Measurements from ENCODE around the gene DAAM1. TPM values are rescaled to one million over a fixed set of nuclear protein-coding genes. Genes with fewer than 3 reads are reported as not detected.

The DAAM1 gene
- total RNA-seq, 1 experiment from 2014 or later, result 35.3 TPM

- CTCF ChIA-PET, result interaction anchor here (1.0 kb wide), 1 partner anchor 9 kb away, joined by 5 read pairs; no protein-coding TSS in a partner anchor
- DNase-seq, result no peak
- Mint-ChIP-seq H3K27ac (ENCODE audit: unreplicated experiment) (no peak overlapping the region), H3K4me3 (ENCODE audit: unreplicated experiment) (no peak overlapping the region), H3K4me1 (ENCODE audit: low read depth, unreplicated experiment) (peaks cover 5% of the 10 kb centered on the region), H3K27me3 (ENCODE audit: insufficient read depth, unreplicated experiment) (no peaks in the 10 kb centered on the region), H3K9me3 (ENCODE audit: unreplicated experiment) (no peaks in the 10 kb centered on the region), H3K36me3 (ENCODE audit: insufficient read depth, unreplicated experiment) (no peaks in the 10 kb centered on the region)
- no peak for TF ChIP-seq CTCF (IDR thresholded peaks at IDR 0.05; ENCODE audit: insufficient read depth in 1 of 2, low read depth in 1 of 2, low read length in 1 of 2, severe bottlenecking in 1 of 2, unreplicated experiment in 1 of 2)
- BruUV-seq (replicated peaks), result no TSS peak
- H3K9me3 ChIP-seq, result no peaks in the 10 kb centered on the region
- no peaks in the 10 kb centered on the region for H3K27me3 ChIP-seq (replicated peaks; ENCODE audit: control insufficient read depth, insufficient read depth, low read length)
- H3K4me1 ChIP-seq, result peaks cover 12% of the 10 kb centered on the region
- H3K4me3 ChIP-seq (ENCODE audit: low read depth, low read length), result no peak overlapping the region
- no peaks in the 10 kb centered on the region for H3K36me3 ChIP-seq (ENCODE audit: control insufficient read depth, insufficient read depth, low read length)
- POLR2A ChIA-PET, result no interaction called here
- intact Hi-C loops (cut with micrococcal nuclease; ENCODE audit: unreplicated experiment), result no loop called here
Observed at GRCh38 chr14:59349258-59349701, 160.8 kb downstream of the DAAM1 start.

- Histone ChIP-seq H3K9me3 (no peaks in the 10 kb centered on the region), H3K4me3 (ENCODE audit: low read depth, low read length) (no peak overlapping the region), H3K27me3 (replicated peaks; ENCODE audit: control insufficient read depth, insufficient read depth, low read length) (no peaks in the 10 kb centered on the region), H3K4me1 (peaks cover 8% of the 10 kb centered on the region; the same call in 1 of the 2 replicates), H3K36me3 (ENCODE audit: control insufficient read depth, insufficient read depth, low read length) (no peaks in the 10 kb centered on the region)
- Mint-ChIP-seq H3K36me3 (ENCODE audit: insufficient read depth, unreplicated experiment) (no peaks in the 10 kb centered on the region), H3K9me3 (ENCODE audit: unreplicated experiment) (no peaks in the 10 kb centered on the region), H3K27ac (ENCODE audit: unreplicated experiment) (no peak overlapping the region), H3K27me3 (ENCODE audit: insufficient read depth, unreplicated experiment) (no peaks in the 10 kb centered on the region), H3K4me3 (ENCODE audit: unreplicated experiment) (no peak overlapping the region), H3K4me1 (ENCODE audit: low read depth, unreplicated experiment) (peaks cover 5% of the 10 kb centered on the region)
- no peak for TF ChIP-seq CTCF (IDR thresholded peaks at IDR 0.05; ENCODE audit: insufficient read depth in 1 of 2, low read depth in 1 of 2, low read length in 1 of 2, severe bottlenecking in 1 of 2, unreplicated experiment in 1 of 2)
- no TSS peak for BruUV-seq (replicated peaks)
- ChIA-PET POLR2A (no interaction called here), CTCF (no interaction called here)
- DNase-seq, result no peak
- intact Hi-C loops (cut with micrococcal nuclease; ENCODE audit: unreplicated experiment), result no loop called here
Observed at GRCh38 chr14:59352961-59353360, 164.5 kb downstream of the DAAM1 start.

- no peak for DNase-seq
- Mint-ChIP-seq H3K27ac (ENCODE audit: unreplicated experiment) (no peak overlapping the region), H3K27me3 (ENCODE audit: insufficient read depth, unreplicated experiment) (no peaks in the 10 kb centered on the region), H3K9me3 (ENCODE audit: unreplicated experiment) (no peaks in the 10 kb centered on the region), H3K4me3 (ENCODE audit: unreplicated experiment) (no peak overlapping the region), H3K36me3 (ENCODE audit: insufficient read depth, unreplicated experiment) (no peaks in the 10 kb centered on the region), H3K4me1 (ENCODE audit: low read depth, unreplicated experiment) (no peaks in the 10 kb centered on the region)
- Histone ChIP-seq H3K36me3 (ENCODE audit: control insufficient read depth, insufficient read depth, low read length) (no peaks in the 10 kb centered on the region), H3K4me3 (ENCODE audit: low read depth, low read length) (no peak overlapping the region), H3K27me3 (replicated peaks; ENCODE audit: control insufficient read depth, insufficient read depth, low read length) (no peaks in the 10 kb centered on the region), H3K9me3 (no peaks in the 10 kb centered on the region), H3K4me1 (0 out of 2 replicates have a peak, but pooled peaks cover 3% of the 10 kb centered on the region)
- BruUV-seq (replicated peaks), result no TSS peak
- intact Hi-C loops (cut with micrococcal nuclease; ENCODE audit: unreplicated experiment), result no loop called here
- POLR2A ChIA-PET, result no interaction called here
- CTCF ChIA-PET, result no interaction called here
- TF ChIP-seq CTCF (IDR thresholded peaks at IDR 0.05; ENCODE audit: insufficient read depth in 1 of 2, low read depth in 1 of 2, low read length in 1 of 2, severe bottlenecking in 1 of 2, unreplicated experiment in 1 of 2), result no peak
Observed at GRCh38 chr14:59354666-59355065, 166.2 kb downstream of the DAAM1 start.
